PFSK-1 (cell line): ENCODE results near the gene CALHM1.

Experiments
- FOXP2 ChIP-seq: optimal IDR thresholded peaks from 2 replicates; pipeline ENCODE3; 2011; ENCODE audit warnings: borderline replicate concordance, control low read depth, inconsistent platforms; ENCODE audit not compliant: insufficient read depth; ENCODE audit errors: extremely low read length, extremely low read depth
- POLR2AphosphoS5 ChIP-seq: IDR thresholded peaks from 2 replicates; pipeline ENCODE4 v1.6.1; 2012; ENCODE audit warnings: low read depth, mild to moderate bottlenecking, control low read depth, low read length, moderate library complexity
- REST ChIP-seq, 2 experiments: IDR thresholded peaks; 2 replicates each; pipeline versions ENCODE4 v1.6.1 to v1.8.0; 2011 to 2012; ENCODE audit warnings: low read depth in 2 of 2, low read length in 2 of 2, control low read depth in 1 of 2, inconsistent platforms in 1 of 2, mild to moderate bottlenecking in 1 of 2, moderate library complexity in 1 of 2; ENCODE audit not compliant: insufficient read depth in 1 of 2
- SIN3A ChIP-seq: IDR thresholded peaks from 2 replicates; pipeline ENCODE4 v1.6.1; 2012; ENCODE audit warnings: mild to moderate bottlenecking, low read length, moderate library complexity, borderline replicate concordance; ENCODE audit not compliant: insufficient read depth
- TAF1 ChIP-seq: IDR thresholded peaks from 2 replicates; pipeline ENCODE4 v1.6.1; 2012; ENCODE audit warnings: low read length, control low read depth, borderline replicate concordance; ENCODE audit not compliant: insufficient read depth

The CALHM1 gene

DNA sequence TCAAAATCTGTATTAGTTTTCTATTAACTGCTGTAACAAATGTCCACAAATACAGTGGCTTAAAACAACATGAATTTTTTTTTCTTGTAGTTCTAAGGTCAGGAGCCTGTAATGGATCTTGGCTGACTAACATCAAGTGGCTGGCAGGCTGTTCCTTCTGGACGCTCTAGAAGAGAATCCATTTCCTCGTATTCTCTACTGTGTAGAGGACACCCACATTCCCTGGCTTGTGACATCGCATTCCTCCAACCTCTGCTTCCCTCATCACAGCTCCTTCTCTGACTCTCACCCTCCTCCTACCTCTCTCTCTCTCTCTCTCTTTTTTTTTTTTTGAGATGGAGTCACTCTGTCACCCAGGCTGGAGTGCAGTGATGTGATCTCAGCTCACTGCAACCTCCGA is 4.8 kb upstream of the CALHM1 start:
- TF ChIP-seq REST (IDR thresholded peaks at IDR 0.05; ENCODE audit: insufficient read depth in 1 of 2, low read depth in 2 of 2, low read length in 2 of 2) (no peak), SIN3A (no peak), FOXP2 (no peak), TAF1 (no peak), POLR2AphosphoS5 (no peak)

DNA sequence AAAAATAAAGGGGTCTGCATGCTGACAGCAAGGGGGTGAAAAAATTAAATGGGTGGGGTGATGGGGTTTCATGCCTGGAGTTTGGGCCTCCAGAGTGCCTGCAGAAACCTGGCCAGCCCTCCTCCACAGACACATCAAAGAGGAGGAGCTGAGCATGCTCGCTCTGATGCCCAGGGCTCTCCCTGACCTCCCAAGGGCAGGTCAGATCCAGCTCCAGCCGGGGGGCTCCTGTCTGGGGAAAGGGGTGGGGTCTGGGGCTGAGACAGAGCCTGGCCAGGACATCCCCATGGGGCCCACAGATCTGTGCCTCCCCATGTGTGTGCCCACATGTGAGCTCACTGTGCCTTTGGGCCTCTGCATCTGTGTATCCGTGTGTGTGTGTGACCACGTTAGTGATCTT is 915 bp upstream of the CALHM1 start:
- TF ChIP-seq POLR2AphosphoS5 (no peak), SIN3A (no peak), TAF1 (no peak), FOXP2 (no peak), REST (IDR thresholded peaks at IDR 0.05; ENCODE audit: insufficient read depth in 1 of 2, low read depth in 2 of 2, low read length in 2 of 2) (no peak)

DNA sequence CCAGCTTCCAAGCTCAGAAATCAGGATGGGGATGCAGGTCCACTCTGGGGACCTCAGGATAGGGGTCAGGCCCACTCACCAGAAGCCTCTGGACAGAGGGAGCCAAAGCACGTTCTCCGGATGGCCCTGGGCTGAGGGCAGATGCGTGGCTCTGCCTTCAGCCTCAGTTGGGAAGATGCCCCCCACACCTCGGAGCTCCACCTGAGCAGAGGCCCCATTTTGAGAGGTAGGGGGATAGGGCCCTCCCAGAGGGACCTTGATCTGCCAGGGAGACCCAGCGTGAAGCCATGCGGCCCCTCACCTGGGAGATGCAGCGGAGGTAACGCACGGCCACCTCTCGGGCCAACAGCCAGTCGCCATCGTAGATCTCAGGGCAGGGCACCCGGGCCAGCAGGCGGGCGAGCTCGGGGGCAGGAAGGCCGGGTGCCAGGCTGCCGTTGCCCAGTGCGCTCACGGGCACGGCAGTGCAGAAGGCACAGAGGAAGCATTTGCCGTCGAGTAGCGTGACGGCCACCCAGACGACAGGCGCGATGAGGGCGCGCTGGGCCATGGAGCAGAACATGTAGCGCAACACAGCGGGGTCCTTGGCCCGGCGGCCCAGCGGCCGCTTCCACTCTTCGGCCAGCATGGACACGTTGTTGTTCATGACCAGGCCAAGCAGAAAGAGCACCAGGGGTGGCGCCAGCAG is 660 bp downstream of the CALHM1 start:
- no peak for TF ChIP-seq SIN3A
- no peak for TF ChIP-seq FOXP2
- no peak for TF ChIP-seq TAF1
- no peak for TF ChIP-seq REST (IDR thresholded peaks at IDR 0.05; ENCODE audit: insufficient read depth in 1 of 2, low read depth in 2 of 2, low read length in 2 of 2)
- TF ChIP-seq POLR2AphosphoS5 = no peak

DNA sequence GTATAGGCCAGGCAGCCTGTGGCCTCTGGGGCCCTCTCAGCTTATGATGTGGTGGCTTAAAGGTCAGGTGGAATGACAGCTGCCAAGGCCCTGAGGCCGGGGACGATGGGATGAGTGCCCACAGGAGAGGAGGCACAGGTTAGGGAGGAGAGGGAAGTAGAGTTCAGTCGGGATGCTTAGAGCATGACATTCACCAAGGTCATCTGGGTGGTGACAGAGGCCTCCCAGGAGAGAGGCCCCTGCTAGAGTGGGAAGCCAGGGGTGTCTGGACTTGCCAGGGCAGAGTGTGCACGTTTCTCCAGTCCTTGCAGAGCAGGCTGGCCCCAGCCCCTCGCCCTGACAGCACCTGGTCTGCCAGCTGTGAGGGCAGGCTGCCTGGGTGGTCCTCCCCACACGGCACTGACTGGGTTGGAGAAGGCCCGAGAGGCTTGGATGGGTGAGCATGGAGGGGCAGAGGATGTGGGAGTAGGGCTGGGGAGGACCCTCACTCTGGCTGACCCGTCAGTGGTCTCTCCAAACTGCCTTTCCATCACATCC is 1.5 kb downstream of the CALHM1 start:
- TF ChIP-seq TAF1 (no peak), FOXP2 (no peak), SIN3A (no peak), POLR2AphosphoS5 (no peak), REST (IDR thresholded peaks at IDR 0.05; ENCODE audit: insufficient read depth in 1 of 2, low read depth in 2 of 2, low read length in 2 of 2) (no peak)
